Breast epithelium (tissue), 3 donors: Measurements from ENCODE around the gene PARP3.

Experiments used
- CTCF ChIP-seq, 3 donors: fragments of 450-650 bp; IDR thresholded peaks; one replicate each; pipeline ENCODE4 v1.5.1; 2016 to 2017; ENCODE audit warnings: antibody characterized with exemption in 3 of 3, mild to moderate bottlenecking in 3 of 3, moderate library complexity in 3 of 3
- POLR2A ChIP-seq: fragments of 450-650 bp; IDR thresholded peaks from one replicate; pipeline ENCODE4 v1.6.1; 2016; ENCODE audit warnings: antibody characterized with exemption, mild to moderate bottlenecking, moderate library complexity

GRCh38 chr3:51966486-51966885 is 24.3 kb downstream of the PARP3 start:
- no peak for TF ChIP-seq CTCF (IDR thresholded peaks at IDR 0.05)
- TF ChIP-seq POLR2A, result no peak
